ENCODE measurements around the gene NIBAN1. TPM values are rescaled to one million over a fixed set of nuclear protein-coding genes. Genes with fewer than 3 reads are reported as not detected.

The NIBAN1 gene
- total RNA-seq, 1 experiment from 2014 or later = 6.7 TPM

- no peaks in the 10 kb centered on the region for H3K4me1 ChIP-seq (ENCODE audit: control insufficient read depth, insufficient read depth, low read length)
- CTCF ChIA-PET = no interaction called here
- no peaks in the 10 kb centered on the region for H3K9me3 ChIP-seq (ENCODE audit: control insufficient read depth, insufficient read depth, low read depth, low read length)
- H3K4me3 ChIP-seq (ENCODE audit: low read depth in 2 of 2, low read length in 2 of 2) = no peak overlapping the region
- no peaks in the 10 kb centered on the region for H3K27me3 ChIP-seq (ENCODE audit: control insufficient read depth, insufficient read depth, low read length)
- no peak for ATAC-seq
- intact Hi-C loops (cut with micrococcal nuclease; ENCODE audit: unreplicated experiment) (no loop called here), in situ Hi-C loops (cut with HindIII; ENCODE audit: low pct_unique_long_range_greater_than_20kb, low sequenced_read_pairs) (no loop called here)
- POLR2A ChIA-PET = interaction anchor here (0.6 kb wide), 2 partner anchors 14 to 151 kb away, joined by 5 to 6 read pairs; no protein-coding TSS in a partner anchor
- TF ChIP-seq REST (IDR thresholded peaks at IDR 0.05; ENCODE audit: insufficient read depth in 1 of 2, low read depth in 2 of 2, low read length in 1 of 2) = no peak
- no peaks in the 10 kb centered on the region for H3K36me3 ChIP-seq (ENCODE audit: control insufficient read depth, insufficient read depth, low read length)
- H3K27ac ChIP-seq (ENCODE audit: low read length) = no peak overlapping the region
- DNase-seq (ENCODE audit: low read depth, low spot score) = no peak
- no TSS peak for BruUV-seq (replicated peaks)
These were observed 38.1 kb downstream of the NIBAN1 start for GRCh38 chr1:184935920-184936798.

- no peak overlapping the region for H3K4me3 ChIP-seq (ENCODE audit: low read depth in 2 of 2, low read length in 2 of 2)
- in situ Hi-C loops (cut with HindIII; ENCODE audit: low pct_unique_long_range_greater_than_20kb, low sequenced_read_pairs) = no loop called here
- POLR2A ChIA-PET = no interaction called here
- no peaks in the 10 kb centered on the region for H3K4me1 ChIP-seq (ENCODE audit: control insufficient read depth, insufficient read depth, low read length)
- TF ChIP-seq TCF7L2 (IDR thresholded peaks at IDR 0.05; ENCODE audit: low read depth, low read length) = no peak
- no peak for TF ChIP-seq SIN3A (IDR thresholded peaks at IDR 0.05; ENCODE audit: borderline replicate concordance, insufficient read depth, low read depth, low read length)
- TF ChIP-seq CTCF (IDR thresholded peaks at IDR 0.05) = no peak
- TF ChIP-seq REST (IDR thresholded peaks at IDR 0.05; ENCODE audit: insufficient read depth in 1 of 2, low read depth in 2 of 2, low read length in 1 of 2) = no peak
- TF ChIP-seq POLR2AphosphoS5 (IDR thresholded peaks at IDR 0.05; ENCODE audit: low read depth, low read length) = no peak
- no peaks in the 10 kb centered on the region for H3K27me3 ChIP-seq (ENCODE audit: control insufficient read depth, insufficient read depth, low read length)
- H3K27ac ChIP-seq (ENCODE audit: low read length) = no peak overlapping the region
- intact Hi-C loops (cut with micrococcal nuclease; ENCODE audit: unreplicated experiment) = no loop called here
- DNase-seq (ENCODE audit: low read depth, low spot score) (no peak), ATAC-seq (no peak)
- CTCF ChIA-PET = no interaction called here
- BruUV-seq (replicated peaks) = no TSS peak
- no peaks in the 10 kb centered on the region for H3K36me3 ChIP-seq (ENCODE audit: control insufficient read depth, insufficient read depth, low read length)
- no peaks in the 10 kb centered on the region for H3K9me3 ChIP-seq (ENCODE audit: control insufficient read depth, insufficient read depth, low read depth, low read length)
These were observed 40.4 kb downstream of the NIBAN1 start for GRCh38 chr1:184933944-184934343.

Data from Panc1 (cell line).